ENCODE measurements around the gene RDM1. TPM values are rescaled to one million over a fixed set of nuclear protein-coding genes. Genes with fewer than 3 reads are reported as not detected.

Gene RDM1
- total RNA-seq, 1 donor from 2014 or later, result not detected

GRCh38 chr17:35870906-35871819, 59.4 kb downstream of the RDM1 start:
- no peak overlapping the region for H3K4me3 ChIP-seq (ENCODE audit: low read depth, low read length)
- TF ChIP-seq CTCF (IDR thresholded peaks at IDR 0.05; ENCODE audit: insufficient read depth, low read length, poor library complexity, severe bottlenecking), result no peak
- no peaks in the 10 kb centered on the region for H3K36me3 ChIP-seq (ENCODE audit: control insufficient read depth, insufficient read depth, low read length)
- DNase-seq (ENCODE audit: low read depth), result no peak
- no peaks in the 10 kb centered on the region for H3K27me3 ChIP-seq (ENCODE audit: control insufficient read depth, insufficient read depth, low read length)

- Histone ChIP-seq H3K36me3 (ENCODE audit: control insufficient read depth, insufficient read depth, low read length) (no peaks in the 10 kb centered on the region), H3K4me3 (ENCODE audit: low read depth, low read length) (no peak within 1 kb of the TSS), H3K27me3 (ENCODE audit: control insufficient read depth, insufficient read depth, low read length) (no peaks in the 10 kb centered on the region)
- TF ChIP-seq CTCF (IDR thresholded peaks at IDR 0.05; ENCODE audit: insufficient read depth, low read length, poor library complexity, severe bottlenecking), result no peak
- no peak for DNase-seq (ENCODE audit: low read depth)
Observed at GRCh38 chr17:35868737-35869136, 61.8 kb downstream of the RDM1 start, which contains the start of gene HEATR9. HEATR9 (minus strand) TSS chr17:35868891; CDS start chr17:35868742, 149 bp downstream.

Other genes starting within 250 kb of the RDM1 start
- gene RASL10B, start 199.1 kb downstream of the RDM1 start, total RNA-seq, result 2.6 and 2.9 TPM in 2 replicates
- not detected in 2 replicates for gene GAS2L2, start 177.5 kb downstream of the RDM1 start, total RNA-seq
- not detected in 2 replicates for gene C17orf50, start 169.9 kb downstream of the RDM1 start, total RNA-seq
- gene MMP28, start 135.1 kb downstream of the RDM1 start, total RNA-seq, result 0.17 TPM in 1 of 2 replicates, not detected in the other
- 21.2 and 36.1 TPM in 2 replicates for gene TAF15, start 121.3 kb downstream of the RDM1 start, total RNA-seq
- not detected in 2 replicates for gene HEATR9, start 61.9 kb downstream of the RDM1 start, total RNA-seq
- not detected in 2 replicates for gene CCL5, start 50.4 kb downstream of the RDM1 start, total RNA-seq
- not detected in 2 replicates for gene LYZL6, start 12.9 kb upstream of the RDM1 start, total RNA-seq
- gene CCL16, start 50.7 kb upstream of the RDM1 start, total RNA-seq, result not detected in 2 replicates
- gene CCL14, start 56.0 kb upstream of the RDM1 start, total RNA-seq, result not detected in 2 replicates
- gene CCL15, start 70.8 kb upstream of the RDM1 start, total RNA-seq, result not detected in 2 replicates
- not detected in 2 replicates for gene CCL23, start 87.2 kb upstream of the RDM1 start, total RNA-seq
- not detected in 2 replicates for gene CCL18, start 133.5 kb upstream of the RDM1 start, total RNA-seq
- gene CCL3, start 159.4 kb upstream of the RDM1 start, total RNA-seq, result 0.71 and 1.3 TPM in 2 replicates
- 0.27 TPM in 1 of 2 replicates, not detected in the other for gene CCL4, start 173.1 kb upstream of the RDM1 start, total RNA-seq
- gene TBC1D3B, start 245.9 kb upstream of the RDM1 start, total RNA-seq, result 6.3 TPM in 1 of 2 replicates, not detected in the other

Measured in kidney epithelial cell (primary cell).